KBM-7 (cell line): Measurements from ENCODE around the gene KCNJ14.

Experiments
- DNase-seq: peaks from one replicate; pipeline ENCODE4 v3.0.0-alpha.2; 2015
- in situ Hi-C: fragments of 300-500 bp; cut with MboI; formaldehyde crosslinking; loops from 2 replicates; pipeline ENCODE4 v1.14.3; 2020; ENCODE audit warnings: low sequenced_read_pairs, low pct_unique_long_range_greater_than_20kb, mixed read lengths

Gene KCNJ14

GRCh38 chr19:48444129-48444935, 11.0 kb upstream of the KCNJ14 start:
- DNase-seq = no peak
- in situ Hi-C loops = no loop called here

- DNase-seq = no peak
- in situ Hi-C loops = no loop called here
Measured at GRCh38 chr19:48444936-48445200, 10.5 kb upstream of the KCNJ14 start.

- no peak for DNase-seq
- in situ Hi-C loops = no loop called here
Measured at GRCh38 chr19:48445256-48445605, 10.1 kb upstream of the KCNJ14 start.

GRCh38 chr19:48445606-48446481, 9.5 kb upstream of the KCNJ14 start, which contains the start of gene GRWD1:
Gene GRWD1 (plus strand): TSS chr19:48445983. CDS start chr19:48446006, 23 bp downstream.
- in situ Hi-C loops = no loop called here
- DNase-seq = peak; percentile 98

GRCh38 chr19:48446579-48446978, 8.8 kb upstream of the KCNJ14 start:
- in situ Hi-C loops = no loop called here

GRCh38 chr19:48448563-48448962, 6.8 kb upstream of the KCNJ14 start:
- in situ Hi-C loops = no loop called here

More at GRCh38 chr19:48446579-48446978, 8.8 kb upstream of the KCNJ14 start:
- DNase-seq = no peak

GRCh38 chr19:48450441-48450840, 4.9 kb upstream of the KCNJ14 start:
- DNase-seq = no peak
- in situ Hi-C loops = no loop called here

More at GRCh38 chr19:48448563-48448962, 6.8 kb upstream of the KCNJ14 start:
- no peak for DNase-seq

GRCh38 chr19:48450863-48451262, 4.5 kb upstream of the KCNJ14 start:
- in situ Hi-C loops = no loop called here
- no peak for DNase-seq

- in situ Hi-C loops = no loop called here
- DNase-seq = no peak
Measured at GRCh38 chr19:48451624-48452023, 3.8 kb upstream of the KCNJ14 start.

GRCh38 chr19:48452289-48453190, 2.8 kb upstream of the KCNJ14 start:
- in situ Hi-C loops = no loop called here
- DNase-seq = no peak

GRCh38 chr19:48454150-48454730, 1.1 kb upstream of the KCNJ14 start:
- in situ Hi-C loops = no loop called here

GRCh38 chr19:48455908-48456562, 661 bp downstream of the KCNJ14 start:
- DNase-seq = no peak
- in situ Hi-C loops = no loop called here

More at GRCh38 chr19:48454150-48454730, 1.1 kb upstream of the KCNJ14 start:
- DNase-seq = no peak

GRCh38 chr19:48456864-48457263, 1.5 kb downstream of the KCNJ14 start:
- in situ Hi-C loops = no loop called here

GRCh38 chr19:48458016-48458415, 2.6 kb downstream of the KCNJ14 start:
- DNase-seq = no peak

More at GRCh38 chr19:48456864-48457263, 1.5 kb downstream of the KCNJ14 start:
- no peak for DNase-seq

GRCh38 chr19:48461651-48461981, 6.2 kb downstream of the KCNJ14 start:
- in situ Hi-C loops = no loop called here
- no peak for DNase-seq

More at GRCh38 chr19:48458016-48458415, 2.6 kb downstream of the KCNJ14 start:
- in situ Hi-C loops = no loop called here

- in situ Hi-C loops = no loop called here
- no peak for DNase-seq
Measured at GRCh38 chr19:48461982-48462655, 6.7 kb downstream of the KCNJ14 start.

GRCh38 chr19:48465215-48465614, 9.8 kb downstream of the KCNJ14 start:
- in situ Hi-C loops = no loop called here
- DNase-seq = no peak
